Measurements from ENCODE around the gene ETS1.
A peak's percentile ranks its signal among the peaks of the same experiment; 100 is the strongest.

ETS1 gene

DNA sequence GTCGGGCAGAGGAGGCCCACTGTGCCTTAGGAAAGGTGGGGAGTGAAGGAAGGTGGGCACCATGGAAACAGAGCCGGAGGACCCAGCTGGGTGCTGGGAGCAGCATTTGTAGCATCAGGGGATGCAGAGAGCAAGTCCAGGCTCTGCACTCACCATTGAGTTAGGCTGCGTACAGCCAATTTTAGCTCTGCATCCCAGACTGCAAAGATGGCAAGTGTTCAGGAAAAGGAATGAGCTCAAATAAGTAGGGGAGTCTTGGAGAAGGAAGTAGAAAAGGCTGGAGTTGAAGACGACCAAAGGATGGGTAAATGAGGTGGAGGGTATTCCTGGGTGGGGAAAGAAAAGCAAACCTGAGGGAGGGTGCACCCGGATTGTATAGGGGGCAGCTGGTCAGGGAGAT, 31.6 kb upstream of the ETS1 start:
- no peak for DNase-seq (ENCODE audit: low spot score)

DNA sequence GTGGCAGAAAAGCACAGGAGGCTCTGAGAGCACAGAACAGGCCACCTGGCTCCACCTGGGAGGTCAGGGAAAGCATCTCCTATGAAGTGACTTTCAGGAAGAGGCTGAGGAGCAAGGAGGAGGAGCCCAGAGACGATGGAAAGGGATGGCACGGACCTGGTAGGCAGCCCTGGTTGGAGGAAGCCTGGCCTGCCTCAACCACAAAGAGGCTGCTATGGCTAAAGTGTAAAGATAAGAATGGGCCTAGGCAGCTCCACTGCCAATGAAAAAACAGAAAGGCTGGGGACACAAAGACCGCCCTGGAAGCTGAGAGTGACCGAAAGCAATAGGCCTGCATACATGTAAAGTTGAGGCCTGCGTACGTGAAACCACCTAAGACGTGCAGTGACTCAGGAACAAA, 31.2 kb upstream of the ETS1 start:
- DNase-seq (ENCODE audit: low spot score): no peak

DNA sequence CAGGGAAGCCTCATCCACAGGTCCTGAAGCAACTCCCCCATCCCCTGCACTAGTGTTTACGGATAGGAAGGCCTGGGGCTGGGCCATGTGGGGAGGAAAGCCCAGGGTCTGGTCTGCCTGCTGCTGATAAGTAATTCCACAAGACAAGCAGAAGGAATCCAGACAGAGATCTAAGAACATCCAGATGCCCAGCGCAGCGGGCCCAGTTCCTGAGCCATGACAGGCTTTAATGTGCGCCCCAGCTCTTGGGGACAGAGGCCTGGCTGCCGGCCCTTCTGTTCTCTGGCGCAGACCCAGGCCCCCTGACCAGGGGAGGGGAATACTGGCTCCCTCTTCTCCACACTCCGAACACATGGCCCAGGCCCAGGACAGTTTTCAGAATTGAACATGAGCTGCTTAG, 28.8 kb upstream of the ETS1 start:
- no peak for DNase-seq (ENCODE audit: low spot score)

DNA sequence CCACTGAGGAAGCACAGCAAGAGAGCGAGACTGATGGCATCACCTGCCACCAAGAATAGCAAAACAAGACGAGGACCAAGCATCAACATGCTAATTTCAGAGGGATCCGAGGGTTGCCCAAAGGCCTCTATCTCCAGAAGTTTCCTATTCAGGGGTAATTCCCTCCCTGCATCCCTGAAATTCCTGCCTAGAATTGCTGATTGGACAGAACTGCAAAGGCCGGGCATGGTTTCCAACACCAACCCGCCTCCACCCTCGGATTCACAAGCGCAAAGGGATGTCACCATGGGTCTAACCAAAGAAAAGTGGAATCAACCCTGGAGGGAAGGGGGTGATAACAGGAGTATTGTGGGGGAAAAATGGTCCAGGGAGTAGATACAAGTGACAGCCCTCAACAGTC, 28.3 kb upstream of the ETS1 start:
- no peak for DNase-seq (ENCODE audit: low spot score)

DNA sequence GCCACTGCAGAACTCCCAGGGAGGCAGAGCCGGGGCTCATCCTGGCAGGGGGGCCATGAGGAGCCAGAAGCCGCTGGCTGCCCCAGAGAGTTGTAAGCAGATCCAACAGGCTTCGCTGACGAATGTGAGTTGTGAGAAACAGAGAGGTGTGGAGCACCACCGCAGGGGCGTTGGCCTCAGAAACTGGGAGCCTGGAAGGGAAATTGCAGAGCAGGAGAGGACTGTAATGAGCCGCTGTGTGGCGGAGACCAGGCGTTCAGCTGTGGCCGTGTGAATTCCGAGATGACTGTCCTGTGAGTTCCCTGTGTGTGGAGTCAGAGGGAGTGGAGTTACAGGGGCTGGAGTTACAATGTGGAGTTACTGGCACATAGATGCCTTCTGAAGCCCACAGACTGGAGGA, 27.7 kb upstream of the ETS1 start:
- DNase-seq (ENCODE audit: low spot score): no peak

- DNase-seq (ENCODE audit: low spot score): no peak
Measured at GRCh38 chr11:128614026-128614425, 26.7 kb upstream of the ETS1 start.

GRCh38 chr11:128613300-128613995, 26.1 kb upstream of the ETS1 start:
- no peak for DNase-seq (ENCODE audit: low spot score)

DNA sequence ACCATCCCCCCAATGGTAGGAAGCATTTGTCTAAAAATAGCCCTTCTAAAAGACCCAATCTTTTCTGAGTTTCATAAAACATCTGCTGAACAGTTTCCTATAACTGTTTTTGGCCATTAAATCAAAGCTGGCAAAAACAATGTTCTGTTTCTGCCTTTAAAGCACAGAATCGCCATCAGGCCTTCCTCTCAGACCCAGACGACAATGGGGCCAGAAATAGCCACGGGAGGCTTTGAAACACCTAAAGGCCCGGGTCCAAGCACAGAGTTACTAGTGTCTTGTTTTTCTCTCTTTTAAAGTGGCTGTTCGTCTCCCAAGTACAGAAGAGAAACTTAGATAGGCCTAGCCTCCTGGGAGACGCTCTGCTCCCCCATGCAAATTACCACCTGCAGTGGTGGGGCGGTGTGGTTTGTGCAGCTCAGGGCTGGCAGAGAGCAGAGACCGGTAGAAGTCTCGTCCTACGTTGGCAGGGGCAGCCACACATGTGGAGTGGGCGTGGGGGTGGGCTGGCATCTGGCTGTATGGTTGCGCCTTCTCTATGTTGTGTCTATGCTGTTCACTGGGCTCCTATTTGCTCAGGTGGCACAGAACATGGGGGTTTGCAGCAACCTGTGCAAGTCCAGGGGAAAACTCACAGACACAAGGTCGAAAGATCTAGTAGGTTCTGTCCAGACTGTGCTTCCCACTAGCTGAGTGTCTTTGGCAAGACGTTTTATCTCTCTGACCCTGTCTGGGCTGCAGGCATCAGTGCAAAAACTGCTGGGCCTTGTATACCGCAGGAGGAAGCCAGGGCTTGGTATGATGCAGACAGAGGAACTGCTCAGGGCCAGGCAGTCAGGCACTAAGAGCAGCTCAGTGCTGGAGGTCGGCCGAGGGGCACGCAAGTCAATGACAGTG, 23.6 kb upstream of the ETS1 start:
- no peak for DNase-seq (ENCODE audit: low spot score)

DNA sequence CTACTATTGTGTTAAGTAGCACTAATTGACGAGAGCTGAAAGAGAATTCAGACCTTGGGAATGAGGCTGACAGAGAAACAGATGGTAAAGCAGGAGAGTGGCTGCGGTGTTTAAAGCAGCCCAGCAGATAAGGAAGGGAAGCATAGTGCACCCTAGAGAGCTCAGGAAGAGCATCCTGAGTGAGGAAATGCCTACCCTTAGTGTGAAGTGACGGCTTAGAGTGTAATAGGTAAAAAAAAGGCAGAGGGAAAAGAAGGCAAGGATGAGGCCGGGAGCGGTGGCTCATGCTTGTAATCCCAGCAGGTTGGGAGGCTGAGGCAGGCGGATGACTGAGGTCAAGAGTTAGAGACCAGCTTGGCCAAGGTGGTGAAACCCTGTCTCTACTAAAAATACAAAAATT, 22.4 kb upstream of the ETS1 start:
- no peak for DNase-seq (ENCODE audit: low spot score)

DNA sequence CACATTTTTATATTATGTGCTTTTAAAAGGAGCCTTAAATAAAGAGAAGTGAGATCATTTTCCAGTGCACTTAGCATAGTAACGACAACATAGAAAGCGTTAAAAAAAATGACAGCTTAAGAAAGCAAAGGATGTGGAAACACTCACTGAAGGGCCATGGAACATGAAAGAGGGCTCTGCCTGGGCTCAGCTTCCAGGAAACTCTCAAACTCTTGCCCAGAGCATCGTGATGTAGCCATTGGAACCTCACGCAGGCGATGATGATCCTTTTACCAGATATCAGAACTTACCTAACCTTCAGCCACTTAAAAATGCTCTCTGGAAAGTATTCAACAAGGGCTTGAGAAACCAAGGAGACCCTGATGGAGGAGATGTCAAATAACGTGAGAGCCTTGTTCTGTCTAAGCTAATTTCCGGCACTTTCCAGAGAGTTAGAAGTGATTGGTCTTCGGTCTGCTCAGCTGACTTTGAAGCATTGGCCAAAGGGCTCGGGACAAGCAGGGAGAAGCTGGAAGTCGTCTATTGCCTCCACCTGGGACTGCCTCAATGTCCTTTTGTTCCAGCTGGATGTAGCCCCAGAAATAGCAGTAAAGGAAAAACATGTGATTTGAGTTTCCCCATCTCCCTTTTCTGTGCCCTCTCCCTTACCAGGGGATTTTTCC, 21.5 kb upstream of the ETS1 start:
- DNase-seq (ENCODE audit: low spot score): no peak

- DNase-seq (ENCODE audit: low spot score): no peak
Measured at GRCh38 chr11:128607819-128608218, 20.5 kb upstream of the ETS1 start.

- DNase-seq (ENCODE audit: low spot score): no peak
Measured at GRCh38 chr11:128604723-128605122, 17.4 kb upstream of the ETS1 start.

DNA sequence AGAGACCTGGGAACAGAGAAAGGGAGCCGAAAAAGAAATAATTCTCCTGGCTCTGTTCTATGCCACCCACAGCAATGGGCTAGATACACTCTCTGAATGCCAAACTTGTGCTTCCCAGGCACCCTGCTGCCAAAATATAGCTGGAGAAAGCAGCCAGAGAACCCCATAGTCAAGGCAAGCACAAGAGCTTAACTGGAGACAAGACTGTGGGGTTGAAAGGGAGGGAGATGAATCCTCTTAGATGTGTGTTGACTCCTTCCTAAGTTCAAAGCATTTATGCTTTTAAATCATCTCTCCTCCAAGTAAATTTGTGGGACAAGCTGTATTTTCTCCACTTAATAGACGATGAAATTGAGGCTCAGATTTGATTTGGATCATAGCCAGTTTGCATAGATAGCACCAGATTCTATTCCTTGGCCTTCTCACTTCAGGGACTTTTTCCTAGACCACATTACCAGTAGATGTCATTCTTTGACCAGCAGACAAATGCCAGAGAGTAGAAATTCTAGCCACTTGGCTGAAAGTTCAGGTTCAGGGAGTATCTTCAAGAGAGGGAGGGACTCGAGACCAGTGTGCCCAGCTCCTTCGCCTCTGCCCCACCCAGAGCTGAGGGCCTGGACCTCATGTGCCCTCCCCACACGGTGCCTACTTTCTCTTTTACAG, 16.5 kb upstream of the ETS1 start:
- no peak for DNase-seq (ENCODE audit: low spot score)

DNA sequence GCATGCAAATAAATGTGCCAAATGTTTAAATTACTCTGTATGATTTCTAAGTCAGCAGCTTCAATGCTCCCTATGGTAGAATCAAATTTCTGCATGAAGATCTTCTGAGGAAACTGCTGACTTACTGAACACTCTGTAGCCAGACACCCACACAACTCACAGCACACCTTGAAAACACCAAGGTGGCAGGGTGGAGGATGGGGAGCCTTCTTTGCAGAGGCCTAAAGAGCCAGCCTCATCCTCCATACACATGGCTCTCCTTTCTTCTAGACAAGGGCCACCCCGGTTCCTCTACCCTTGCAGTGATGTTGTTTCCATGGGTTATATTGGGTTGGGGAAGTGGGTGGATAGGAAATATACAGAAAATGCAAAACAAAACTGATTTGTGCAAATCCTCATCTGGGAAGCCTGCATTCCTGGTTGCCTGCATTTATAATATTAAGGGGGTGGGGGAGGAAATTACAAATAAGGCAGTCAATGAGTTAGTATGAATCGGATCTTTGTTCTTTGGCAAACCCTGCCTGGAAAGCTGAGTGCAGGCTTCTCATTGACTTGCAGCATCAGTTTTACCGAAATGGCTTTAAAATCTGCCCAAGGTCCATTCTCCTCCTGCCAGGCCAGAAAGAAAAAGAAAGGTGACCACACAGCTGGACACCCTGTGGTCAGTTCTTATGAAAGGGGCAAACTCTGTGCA, 15.8 kb upstream of the ETS1 start:
- DNase-seq (ENCODE audit: low spot score): no peak

- no peak for DNase-seq (ENCODE audit: low spot score)
Measured at GRCh38 chr11:128599729-128600128, 12.4 kb upstream of the ETS1 start.

GRCh38 chr11:128598506-128599150, 11.3 kb upstream of the ETS1 start:
- no peak for DNase-seq (ENCODE audit: low spot score)

DNA sequence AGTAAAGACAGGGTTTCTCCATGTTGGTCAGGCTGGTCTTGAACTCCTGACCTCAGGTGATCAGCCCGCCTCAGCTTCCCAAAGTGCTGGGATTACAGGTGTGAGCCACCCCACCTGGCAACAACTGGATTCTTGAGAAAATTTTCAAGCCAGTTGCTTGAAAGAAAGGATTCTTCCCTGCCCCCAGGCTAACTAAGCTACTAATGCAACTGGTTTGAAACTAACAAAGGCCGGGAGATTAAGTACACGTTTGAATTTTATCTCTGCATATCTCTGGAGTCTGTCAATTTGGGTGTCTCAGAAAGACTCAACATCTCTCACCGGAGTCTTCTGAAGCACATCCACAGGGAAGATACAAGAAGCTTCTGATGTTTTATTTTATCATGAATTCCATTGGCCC, 10.7 kb upstream of the ETS1 start:
- no peak for DNase-seq (ENCODE audit: low spot score)

GRCh38 chr11:128597209-128597608, 9.9 kb upstream of the ETS1 start:
- DNase-seq (ENCODE audit: low spot score): no peak

GRCh38 chr11:128596250-128596649, 8.9 kb upstream of the ETS1 start:
- no peak for DNase-seq (ENCODE audit: low spot score)

GRCh38 chr11:128595775-128596174, 8.4 kb upstream of the ETS1 start:
- DNase-seq (ENCODE audit: low spot score): no peak

DNA sequence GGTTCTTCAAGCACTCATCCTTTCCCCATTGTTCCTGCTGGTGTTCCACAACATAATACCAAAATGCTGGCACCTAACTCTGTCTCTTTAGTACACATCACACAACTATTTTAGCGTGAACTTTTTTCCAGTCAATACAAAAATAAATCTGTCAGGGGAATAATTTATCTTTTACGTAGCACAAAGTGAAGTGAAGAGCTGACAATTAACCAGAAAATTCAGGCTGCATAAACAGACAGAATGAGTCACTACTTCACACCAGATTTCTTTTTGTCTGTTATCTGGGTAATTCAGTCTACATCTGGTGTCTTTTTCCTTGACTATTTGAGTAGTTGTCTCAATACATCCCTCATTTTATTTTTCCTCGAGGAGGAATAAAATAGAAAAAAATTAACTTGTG, 7.9 kb upstream of the ETS1 start:
- DNase-seq (ENCODE audit: low spot score): peak; percentile 65
